PC-9 (cell line): ENCODE results near the gene CENPP. TPM values are rescaled to one million over a fixed set of nuclear protein-coding genes. Genes with fewer than 3 reads are reported as not detected.

ENCODE experiments used
- BruUV-seq: library from RNA; stranded (reverse); fragments of 400-500 nt; replicated peaks from 2 replicates; lab custom pipeline; 2021; lab: Mats Ljungman, UMichigan
- CTCF ChIA-PET: fragments of 300-600 bp; sonication (Branson Sonifier 250); formaldehyde crosslinking; loops from one replicate; lab custom pipeline; 2022; ENCODE audit warnings: antibody characterized with exemption; lab: Charles Lee
- POLR2A ChIA-PET: fragments of 300-600 bp; sonication (Branson Sonifier 250); formaldehyde crosslinking; loops from one replicate; lab custom pipeline; 2022; ENCODE audit warnings: antibody characterized with exemption; ENCODE audit not compliant: unreplicated experiment; lab: Charles Lee
- DNase-seq, 2 experiments: peaks; one replicate each; pipeline versions ENCODE4 v3.0.0 to v3.0.0-alpha.2; 2015 to 2022; ENCODE audit warnings: mixed read lengths in 1 of 2
- H2AFZ ChIP-seq: fragments of 200-600 bp; sonication (generic); 2 replicates; pipeline ENCODE4 v1.8.1; 2017; ENCODE audit warnings: antibody characterized with exemption
- H3F3A ChIP-seq: fragments of 200-600 bp; sonication (generic); 2 replicates; pipeline ENCODE4 v1.8.1; 2017; ENCODE audit warnings: antibody characterized with exemption, mild to moderate bottlenecking, low read depth; ENCODE audit not compliant: insufficient read depth
- H3K27ac ChIP-seq: fragments of 200-600 bp; sonication (generic); 2 replicates; pipeline ENCODE4 v1.6.1; 2016; ENCODE audit warnings: mixed run types
- H3K27me3 ChIP-seq: fragments of 200-600 bp; sonication (generic); 2 replicates; pipeline ENCODE4 v1.6.1; 2016; ENCODE audit warnings: low read depth, mixed run types; ENCODE audit not compliant: insufficient read depth
- H3K36me3 ChIP-seq: fragments of 200-600 bp; sonication (generic); 2 replicates; pipeline ENCODE4 v1.6.1; 2016; ENCODE audit warnings: low read depth, mixed run types
- H3K4me1 ChIP-seq: fragments of 200-600 bp; sonication (generic); replicated peaks from 2 replicates; pipeline ENCODE4 v1.6.1; 2016; ENCODE audit warnings: mixed run types; ENCODE audit not compliant: insufficient read depth
- H3K4me2 ChIP-seq: fragments of 200-600 bp; sonication (generic); 2 replicates; pipeline ENCODE4 v1.6.1; 2017; ENCODE audit warnings: mixed run types
- H3K4me3 ChIP-seq: fragments of 200-600 bp; sonication (generic); 2 replicates; pipeline ENCODE4 v1.6.1; 2016; ENCODE audit warnings: mixed run types
- H3K79me2 ChIP-seq: fragments of 200-600 bp; sonication (generic); 2 replicates; pipeline ENCODE4 v1.6.1; 2017; ENCODE audit warnings: low read depth, mixed run types
- H3K9me2 ChIP-seq: fragments of 200-600 bp; sonication (generic); 2 replicates; pipeline ENCODE4 v1.8.1; 2017; ENCODE audit warnings: mild to moderate bottlenecking; ENCODE audit not compliant: insufficient read depth
- H3K9me3 ChIP-seq: fragments of 200-600 bp; sonication (generic); 2 replicates; pipeline ENCODE4 v1.8.1; 2016; ENCODE audit warnings: low read depth; ENCODE audit not compliant: insufficient read depth
- H4K20me1 ChIP-seq: fragments of 200-600 bp; sonication (generic); 2 replicates; pipeline ENCODE4 v1.8.1; 2017; ENCODE audit not compliant: insufficient read depth
- CTCF ChIP-seq: fragments of 200-600 bp; sonication (generic); conservative IDR thresholded peaks from 2 replicates; pipeline ENCODE4 v1.6.1; 2017; ENCODE audit warnings: mixed run types, antibody characterized with exemption, mild to moderate bottlenecking, moderate library complexity
- EZH2 ChIP-seq: fragments of 200-600 bp; sonication (generic); IDR thresholded peaks from 2 replicates; pipeline ENCODE4 v1.8.0; 2017; ENCODE audit warnings: antibody characterized with exemption, low read depth
- intact Hi-C: fragments of 100-400 bp; cut with micrococcal nuclease; formaldehyde crosslinking; loops from one replicate; pipeline ENCODE4 v1.10.0; 2022; ENCODE audit not compliant: unreplicated experiment
- total RNA-seq: library from RNA; stranded (reverse); gene quantifications from 2 replicates; pipeline ENCODE4 v1.2.3, GENCODE V29; 2021

CENPP gene
- total RNA-seq, 1 experiment from 2014 or later = 10.0 TPM

- intact Hi-C loops = no loop called here
- H3K4me1 ChIP-seq = no peaks in the 10 kb centered on the region
- H3K9me3 ChIP-seq = no peaks in the 10 kb centered on the region
- DNase-seq = no peak
- CTCF ChIA-PET = no interaction called here
- no peaks in the 10 kb centered on the region for H3K79me2 ChIP-seq
- H3K9me2 ChIP-seq = no peaks in the 10 kb centered on the region
- H3K36me3 ChIP-seq = no peaks in the 10 kb centered on the region
- H3K27me3 ChIP-seq = no peaks in the 10 kb centered on the region
- H3K27ac ChIP-seq = no peak overlapping the region
- BruUV-seq = no TSS peak
- no peak for TF ChIP-seq CTCF
- no peak for TF ChIP-seq EZH2
- no peak overlapping the region for H3K4me3 ChIP-seq
- POLR2A ChIA-PET = no interaction called here
- no peaks in the 10 kb centered on the region for H3F3A ChIP-seq
- no peak overlapping the region for H2AFZ ChIP-seq
- H3K4me2 ChIP-seq = no peak overlapping the region
- no peaks in the 10 kb centered on the region for H4K20me1 ChIP-seq
These were observed 76.6 kb downstream of the CENPP start for GRCh38 chr9:92402360-92402759.

DNA sequence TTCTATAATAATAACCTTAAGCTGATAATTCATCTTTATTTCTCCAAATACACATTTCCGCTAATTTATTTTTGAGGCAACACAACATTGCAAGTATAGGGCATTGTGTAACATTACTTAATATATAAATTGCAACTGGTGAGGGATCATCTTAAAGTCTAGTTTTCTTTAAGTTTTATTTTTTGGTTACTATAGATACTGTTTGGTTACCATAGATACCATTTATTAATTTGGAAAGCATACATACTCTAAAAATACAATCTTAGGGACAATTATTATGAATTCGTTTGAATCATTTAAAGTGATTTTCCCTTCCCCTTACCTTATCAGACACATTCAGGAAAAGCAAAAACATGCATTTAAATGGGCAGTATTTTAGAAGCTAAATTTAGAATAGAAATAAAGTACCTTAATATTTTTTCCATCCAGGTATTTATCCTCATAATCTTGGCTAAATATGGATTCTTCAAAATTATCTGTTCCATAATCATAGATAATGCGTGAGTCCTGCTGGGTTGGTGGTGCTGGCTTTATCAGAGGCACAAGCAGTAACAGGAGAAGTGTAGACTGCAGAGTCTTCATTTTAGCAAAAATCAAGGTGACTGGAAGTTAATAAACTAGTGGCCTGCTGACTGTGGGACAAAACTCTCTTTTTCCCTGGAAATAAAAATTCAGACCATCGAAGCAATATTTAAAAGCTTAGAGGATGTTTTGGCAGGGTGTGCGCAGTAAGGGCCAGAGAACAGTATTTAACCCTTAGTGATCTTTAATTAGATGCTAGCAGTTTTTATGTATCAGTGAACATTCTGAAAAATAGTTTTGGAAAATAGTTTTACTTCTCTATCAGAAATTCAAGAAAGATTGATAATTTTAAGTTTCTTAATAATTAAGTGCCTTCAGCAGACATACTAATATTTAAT is 77.3 kb downstream of the CENPP start:
- no peaks in the 10 kb centered on the region for H3K4me1 ChIP-seq
- POLR2A ChIA-PET = no interaction called here
- BruUV-seq = no TSS peak
- no peak for TF ChIP-seq EZH2
- TF ChIP-seq CTCF = no peak
- DNase-seq = no peak
- H3K79me2 ChIP-seq = no peaks in the 10 kb centered on the region
- no peak overlapping the region for H3K27ac ChIP-seq
- no peaks in the 10 kb centered on the region for H3K36me3 ChIP-seq
- H3K27me3 ChIP-seq = no peaks in the 10 kb centered on the region
- H3K9me3 ChIP-seq = no peaks in the 10 kb centered on the region
- no peak overlapping the region for H2AFZ ChIP-seq
- no peak overlapping the region for H3K4me3 ChIP-seq
- CTCF ChIA-PET = no interaction called here
- no peaks in the 10 kb centered on the region for H3K9me2 ChIP-seq
- H3F3A ChIP-seq = no peaks in the 10 kb centered on the region
- no peaks in the 10 kb centered on the region for H4K20me1 ChIP-seq
- no peak overlapping the region for H3K4me2 ChIP-seq
- intact Hi-C loops = no loop called here

DNA sequence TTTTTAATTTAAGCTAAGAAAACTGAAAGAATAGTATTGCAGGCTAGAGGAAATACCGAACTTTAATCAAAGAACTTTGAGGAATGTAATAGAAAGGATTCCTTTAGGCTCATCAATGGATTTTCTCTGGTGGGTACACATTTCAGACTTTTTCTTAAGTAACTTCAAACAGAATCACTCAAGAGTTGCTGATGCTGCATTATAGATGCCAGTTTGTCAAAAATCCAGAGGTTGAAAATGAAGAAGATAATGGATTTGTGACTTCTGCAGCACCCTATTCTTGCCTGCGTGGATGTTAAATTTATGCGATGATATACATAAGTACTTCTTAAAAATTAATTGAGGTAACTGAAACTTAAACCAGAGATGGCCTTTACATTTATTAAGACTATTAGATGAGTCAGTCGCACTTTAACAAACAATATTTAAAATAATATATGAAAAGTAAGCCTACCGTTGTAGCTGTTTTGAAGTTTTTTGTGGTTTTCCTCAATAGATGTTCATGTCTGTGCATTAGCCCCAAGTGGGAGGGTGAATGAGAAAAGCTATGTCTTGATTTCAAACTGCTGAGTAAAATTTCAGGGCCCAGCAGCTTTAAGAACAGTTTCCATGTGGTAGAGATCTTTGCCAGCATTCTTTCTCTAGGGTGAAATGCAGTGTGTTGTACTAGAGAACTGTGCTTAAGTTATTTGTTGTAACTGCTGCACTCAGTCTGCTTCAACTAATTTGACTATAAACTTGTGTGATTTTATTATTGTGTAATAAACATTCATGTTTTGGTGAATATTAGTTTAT is 78.5 kb downstream of the CENPP start, which contains the start of gene OGN:
OGN (minus strand) TSS at position 537 of the 795 bp plus-strand sequence. CDS start 1,171 bp downstream, outside the sequence.
- no TSS peak for BruUV-seq
- H4K20me1 ChIP-seq = no peaks in the 10 kb centered on the region
- H3K4me1 ChIP-seq = no peaks in the 10 kb centered on the region
- H3K4me2 ChIP-seq = no peak within 1 kb of the TSS
- H3K4me3 ChIP-seq = no peak within 1 kb of the TSS
- no peak within 1 kb of the TSS for H2AFZ ChIP-seq
- CTCF ChIA-PET = interaction anchor here (0.6 kb wide), 1 partner anchor 1105 kb away, joined by 3 read pairs; no protein-coding TSS in a partner anchor
- DNase-seq = no peak
- H3K9me3 ChIP-seq = no peaks in the 10 kb centered on the region
- intact Hi-C loops = no loop called here
- H3K27me3 ChIP-seq = no peaks in the 10 kb centered on the region
- TF ChIP-seq EZH2 = no peak
- no peak for TF ChIP-seq CTCF
- H3K36me3 ChIP-seq = no peaks in the 10 kb centered on the region
- H3F3A ChIP-seq = no peaks in the 10 kb centered on the region
- no peak within 1 kb of the TSS for H3K27ac ChIP-seq
- no peaks in the 10 kb centered on the region for H3K9me2 ChIP-seq
- no peaks in the 10 kb centered on the region for H3K79me2 ChIP-seq
- POLR2A ChIA-PET = no interaction called here
